GM19193 (cell line): Measurements from ENCODE around the gene SLC2A13.

Experiments
- POLR2A ChIP-seq: IDR thresholded peaks from 4 replicates; pipeline ENCODE4 v1.6.1; 2011; ENCODE audit not compliant: insufficient read depth, insufficient read length; ENCODE audit errors: extremely low read depth

The SLC2A13 gene

DNA sequence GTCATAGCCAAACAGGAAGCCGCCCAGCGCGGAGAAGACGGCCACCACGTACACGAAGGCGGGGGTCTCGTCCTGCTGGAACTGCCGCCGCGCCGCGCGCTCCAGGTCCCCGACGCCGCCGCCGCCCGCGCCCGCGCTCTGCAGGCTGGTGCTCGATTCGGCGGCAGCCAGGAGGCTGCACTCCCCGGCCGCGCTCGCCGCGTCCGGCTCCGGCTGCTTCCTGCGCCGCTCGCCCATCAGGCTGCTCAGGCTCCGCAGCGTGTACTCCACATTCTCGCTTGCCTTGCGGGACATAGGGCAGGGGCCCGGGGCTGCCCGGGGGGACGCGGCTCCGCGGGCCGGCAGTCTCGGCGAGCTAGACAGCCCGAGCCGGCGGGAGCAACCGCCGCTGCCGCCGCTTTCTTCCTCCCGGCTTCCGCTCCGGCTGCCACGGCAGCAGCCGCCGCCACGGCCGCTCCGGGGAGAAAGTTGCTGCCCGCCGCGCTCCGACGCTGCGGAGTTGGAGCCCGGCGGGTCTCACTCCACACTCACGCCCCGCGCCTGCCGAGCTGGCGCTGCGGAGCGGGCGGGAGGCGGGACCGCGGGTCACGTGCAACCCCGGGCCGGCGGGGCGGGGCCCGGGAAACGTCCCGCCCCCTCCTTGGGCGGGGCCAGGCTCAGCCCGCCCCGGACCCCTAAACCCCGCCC is at the start of gene SLC2A13:
Gene SLC2A13 (minus strand): TSS at position 567 of the 687 bp plus-strand sequence. CDS start 273 bp downstream, at position 294.
- peak; percentile 81 for TF ChIP-seq POLR2A

DNA sequence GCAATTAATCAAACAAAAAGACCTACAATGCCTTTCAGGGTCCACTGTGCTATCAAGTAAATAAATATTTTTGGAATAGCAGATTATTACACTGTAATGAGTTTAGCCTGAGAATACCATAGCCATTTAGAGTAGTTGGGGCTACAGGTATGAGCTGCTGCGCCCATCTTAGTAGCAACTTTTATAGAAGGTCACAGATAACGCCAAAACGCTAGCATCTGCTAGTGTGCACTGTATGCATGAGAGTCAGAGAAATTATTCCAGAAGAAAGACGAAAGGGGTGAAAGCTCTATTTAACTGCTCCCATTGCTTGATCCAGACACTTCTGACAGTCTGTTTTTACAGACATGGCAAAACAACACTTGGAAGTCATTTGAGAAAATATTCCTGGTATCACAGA is 48.5 kb upstream of the SLC2A13 start:
- no peak for TF ChIP-seq POLR2A

DNA sequence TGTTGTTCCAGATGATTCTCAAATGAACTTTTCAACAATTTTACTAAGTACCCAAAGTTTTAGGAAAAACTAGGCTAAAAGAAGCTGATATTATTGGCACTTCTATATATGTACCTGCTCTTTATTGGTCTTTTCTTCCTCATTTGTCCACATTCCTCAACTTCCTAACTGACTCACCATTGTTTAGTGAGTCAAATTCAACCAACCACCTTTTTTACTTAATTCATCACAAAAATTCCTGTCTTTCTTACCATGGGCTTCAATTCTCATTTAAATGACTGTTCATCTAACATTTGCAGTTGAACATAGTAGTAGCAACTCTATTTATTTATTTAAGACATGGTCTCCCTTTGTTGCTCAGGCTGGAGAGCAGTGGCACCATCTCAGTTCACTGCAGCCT is 47.6 kb upstream of the SLC2A13 start:
- no peak for TF ChIP-seq POLR2A

DNA sequence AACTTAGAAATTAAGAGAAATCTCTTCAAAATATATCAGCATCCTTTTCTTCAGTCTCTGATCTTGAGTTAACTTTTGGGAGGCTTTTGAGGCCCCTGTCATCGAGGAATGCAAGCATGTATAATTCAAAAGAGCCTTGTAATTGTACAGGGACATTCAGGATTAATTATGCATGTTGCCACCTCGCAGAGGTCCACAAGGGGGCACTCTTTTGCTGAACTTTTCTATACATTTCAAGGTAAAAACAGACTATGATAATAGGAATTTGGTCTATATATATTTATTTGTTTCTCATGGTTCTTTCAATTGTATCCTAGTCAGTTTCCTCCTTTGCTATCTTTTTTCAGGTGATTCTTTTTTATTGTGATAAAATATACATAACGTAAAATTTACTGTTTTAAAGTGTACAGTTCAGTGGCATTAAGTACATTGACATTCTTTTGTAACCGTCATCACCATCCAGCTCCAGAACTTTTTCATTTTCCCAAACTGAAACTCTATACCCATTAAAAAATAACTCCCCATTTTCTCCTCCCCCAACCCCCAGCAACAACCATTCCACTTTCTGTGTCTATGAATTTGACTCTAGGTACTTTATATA is 47.0 kb upstream of the SLC2A13 start:
- no peak for TF ChIP-seq POLR2A

DNA sequence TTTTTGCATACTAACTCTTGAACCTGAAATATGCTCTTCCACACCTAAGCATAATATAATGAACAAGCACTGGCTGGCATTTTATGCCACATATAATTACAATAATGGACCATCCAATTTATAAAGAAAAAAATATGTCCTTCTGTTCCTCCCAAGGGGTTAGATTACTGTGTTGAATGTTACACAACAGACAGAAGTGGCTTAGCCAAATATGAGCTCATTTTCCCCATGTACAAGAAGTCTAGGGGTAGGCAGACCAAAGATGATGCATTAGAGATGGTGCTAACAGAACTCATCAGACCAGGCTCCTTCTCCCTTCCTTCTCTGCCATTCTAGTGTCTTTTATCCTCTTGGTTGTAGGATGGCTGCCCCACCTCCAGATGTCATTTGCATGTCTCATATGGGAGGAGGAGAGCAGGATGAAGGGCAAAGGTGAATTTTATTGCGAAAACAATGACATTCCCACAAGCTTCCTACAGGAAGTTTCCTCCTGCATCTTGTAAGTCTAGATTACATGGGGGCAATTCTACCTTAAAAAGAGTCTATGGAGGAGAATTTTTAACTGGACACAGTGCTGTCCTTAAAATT is 43.9 kb upstream of the SLC2A13 start:
- no peak for TF ChIP-seq POLR2A

DNA sequence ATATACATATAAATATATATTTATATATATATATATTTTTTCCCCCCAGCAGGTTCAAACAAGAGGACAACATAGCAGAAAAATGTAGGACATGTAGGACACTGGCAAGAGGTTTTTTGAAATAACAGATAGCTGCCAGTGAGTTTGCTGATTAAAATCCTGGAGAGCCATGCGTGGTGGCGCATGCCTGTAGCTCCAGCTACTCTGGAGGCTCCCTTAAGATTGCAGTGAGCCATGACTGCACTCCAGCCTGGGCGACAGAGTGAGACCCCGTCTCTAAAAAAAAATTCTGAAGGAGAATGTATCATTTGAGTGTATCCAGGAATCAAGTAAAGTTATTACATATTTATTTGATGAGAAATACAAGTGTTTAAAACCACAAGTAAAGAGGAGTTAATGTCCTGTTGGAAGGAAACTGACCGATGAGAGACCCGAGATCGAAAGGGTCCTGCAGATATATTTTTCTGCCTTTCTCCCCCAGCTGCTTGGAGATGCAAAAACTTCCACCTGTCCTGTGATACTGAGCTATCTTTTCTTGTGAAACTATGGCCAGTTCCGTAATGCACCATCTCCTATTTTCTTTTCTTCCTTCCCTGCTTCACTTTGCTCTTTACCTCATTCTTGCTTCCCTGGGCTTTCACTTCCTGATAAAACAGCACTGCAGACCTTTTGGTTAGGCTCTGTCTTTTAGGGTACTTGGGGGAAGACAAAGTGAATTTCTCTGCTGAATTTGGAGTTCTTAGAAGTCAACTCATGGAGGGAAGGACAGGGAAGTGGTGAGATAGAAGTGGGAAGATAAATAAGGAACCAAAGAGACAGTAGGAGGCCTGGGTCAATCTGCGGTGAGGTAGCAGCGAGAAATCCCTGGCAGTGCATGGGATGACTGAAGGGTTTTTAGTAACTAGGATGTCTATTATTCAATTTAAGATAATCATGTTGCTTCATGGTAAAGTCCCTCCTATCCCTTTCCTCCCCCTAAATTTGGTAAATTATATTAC is 41.2 kb upstream of the SLC2A13 start:
- no peak for TF ChIP-seq POLR2A

DNA sequence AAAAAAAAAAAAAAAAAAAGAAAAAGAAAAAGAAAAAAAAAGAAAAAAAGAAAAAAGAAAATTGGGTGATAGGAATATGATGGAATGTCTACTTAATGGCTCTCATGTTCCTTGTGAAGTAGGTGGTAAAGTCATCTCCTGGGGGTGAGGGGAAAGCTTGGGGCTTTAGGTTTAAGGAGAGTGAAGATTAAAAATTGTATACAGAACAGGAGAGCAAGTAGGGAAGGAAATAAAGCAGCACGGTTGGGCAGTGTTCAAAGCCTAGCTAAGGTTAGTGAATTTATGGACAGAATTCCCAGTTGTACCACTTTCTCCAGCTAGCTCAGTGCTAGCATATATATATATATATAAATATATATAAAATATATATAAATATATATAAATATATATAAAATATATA is 40.0 kb upstream of the SLC2A13 start:
- TF ChIP-seq POLR2A = no peak

DNA sequence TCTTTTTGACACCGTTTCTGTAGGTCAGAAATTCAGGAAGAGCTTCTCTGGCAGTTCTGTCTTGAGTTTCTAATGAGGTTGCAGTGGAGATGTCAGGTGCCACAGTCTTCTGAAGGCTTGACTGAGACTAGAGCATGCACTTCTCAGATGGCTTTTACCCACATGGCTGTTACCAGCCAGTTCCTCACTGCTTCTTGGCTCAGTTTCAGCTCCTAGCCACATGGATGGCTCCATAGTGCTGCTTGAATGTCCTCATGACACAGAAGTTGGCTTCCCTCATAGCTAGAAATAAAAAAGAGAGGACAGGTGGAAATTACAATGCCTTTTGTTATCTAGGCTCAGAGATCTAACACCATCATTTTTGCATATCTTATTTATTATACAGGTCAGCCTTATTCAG is 38.1 kb upstream of the SLC2A13 start:
- no peak for TF ChIP-seq POLR2A

DNA sequence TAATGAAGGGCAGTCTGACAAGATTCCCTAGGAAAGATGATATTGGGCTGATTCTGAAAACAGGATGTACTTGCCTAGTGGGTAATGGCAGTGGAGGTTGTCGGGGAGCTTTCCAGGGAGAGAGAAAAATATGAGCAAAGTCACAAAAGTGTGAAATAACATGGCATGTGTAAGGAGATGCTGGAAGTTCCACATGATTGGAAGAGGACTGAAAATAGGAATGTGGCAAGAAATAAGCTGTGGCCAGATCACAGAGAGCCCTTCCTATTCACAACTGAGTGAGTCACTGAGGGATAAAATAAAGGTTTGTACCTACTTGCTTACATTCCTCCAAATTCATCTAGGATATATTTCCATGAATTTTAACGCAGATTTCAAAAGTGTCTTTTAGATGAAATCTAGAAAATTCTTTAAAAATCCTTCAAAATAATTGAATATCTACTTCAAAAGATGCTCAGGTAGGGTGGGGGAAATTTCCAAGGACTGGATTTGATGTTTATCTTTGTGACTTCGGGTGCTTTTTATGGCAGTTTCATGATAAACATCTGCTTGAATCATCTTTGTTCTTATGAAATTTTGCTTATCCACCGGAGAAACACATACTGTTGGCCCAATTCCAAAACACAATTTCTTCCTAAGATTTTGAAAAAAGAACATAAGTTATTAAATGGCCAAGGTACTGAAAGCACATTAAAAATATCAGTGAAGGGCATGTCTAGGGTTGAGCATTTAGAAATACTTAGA is 36.3 kb upstream of the SLC2A13 start:
- no peak for TF ChIP-seq POLR2A

DNA sequence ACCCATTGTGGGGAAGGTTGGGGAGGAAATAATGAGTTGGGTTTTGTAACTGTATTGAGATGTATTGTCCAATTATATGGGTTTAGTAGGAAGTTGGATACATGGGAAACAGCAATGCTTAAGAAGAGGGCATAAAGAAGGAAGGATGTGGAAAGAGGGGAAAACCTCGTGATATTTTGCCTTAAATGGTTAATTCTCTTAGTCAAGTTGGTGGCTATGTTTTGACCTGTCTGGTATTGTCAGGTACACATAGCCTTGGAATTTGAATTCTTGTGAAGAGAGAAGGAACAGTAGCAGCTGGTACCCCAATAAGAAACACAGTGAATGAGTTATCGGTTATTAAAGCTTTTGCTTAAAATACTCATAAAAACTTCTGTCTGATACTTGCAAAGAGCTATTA is 32.6 kb upstream of the SLC2A13 start:
- no peak for TF ChIP-seq POLR2A

DNA sequence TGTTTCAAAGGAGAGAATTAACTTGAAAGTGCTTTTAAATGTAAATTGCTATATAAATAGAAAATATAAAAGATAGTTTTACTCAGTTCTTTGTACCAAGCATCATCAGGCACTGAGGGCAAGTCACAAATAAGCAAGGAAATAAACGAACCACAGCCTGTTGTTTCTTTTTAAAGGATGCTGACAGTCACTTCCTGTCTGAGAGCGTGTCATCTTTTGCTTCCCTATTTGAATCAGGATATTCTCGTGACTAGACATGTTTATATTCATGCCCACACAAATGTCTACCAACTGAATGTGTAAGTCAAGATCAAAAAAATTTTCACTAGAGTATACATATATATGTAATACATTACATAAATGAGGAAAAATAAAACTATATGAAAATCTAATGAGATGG is 31.4 kb upstream of the SLC2A13 start:
- no peak for TF ChIP-seq POLR2A

DNA sequence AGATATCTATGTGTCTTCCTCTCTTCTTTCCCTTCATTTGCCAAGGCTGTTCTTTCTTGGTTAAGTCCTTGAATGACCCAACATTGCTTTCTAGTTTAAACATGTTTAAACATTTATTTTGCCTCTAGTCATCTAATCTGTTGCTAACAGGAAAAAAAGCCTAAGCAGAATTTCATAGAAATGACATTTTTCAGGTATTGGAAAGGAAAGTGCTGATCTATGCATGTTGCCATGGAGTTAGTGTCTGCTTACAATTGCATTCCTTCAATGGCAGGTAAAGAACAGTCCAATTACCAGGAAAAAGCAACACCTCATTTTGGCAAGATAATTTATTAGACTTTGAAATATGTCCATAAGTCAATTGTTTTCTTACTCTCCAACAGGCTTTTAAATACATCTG is 21.5 kb upstream of the SLC2A13 start:
- TF ChIP-seq POLR2A = no peak

DNA sequence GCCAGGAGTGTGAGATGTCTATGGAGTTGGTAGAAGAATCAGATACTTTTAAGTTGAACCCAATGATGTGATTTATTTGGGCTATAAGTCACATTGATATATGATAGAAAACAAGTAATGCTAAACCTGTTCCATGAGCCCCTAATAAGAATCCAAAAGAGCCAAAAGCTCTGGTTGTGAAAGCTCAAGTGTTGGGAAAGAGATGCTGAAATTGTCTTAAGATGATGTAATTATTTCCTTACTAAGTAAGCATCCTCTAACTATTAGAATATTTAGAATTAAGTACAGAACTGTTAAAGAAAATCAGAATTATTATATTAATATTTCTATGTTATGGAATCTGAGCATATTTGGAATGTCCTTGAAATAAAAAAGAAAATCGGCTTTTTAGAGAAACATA is 17.6 kb upstream of the SLC2A13 start:
- no peak for TF ChIP-seq POLR2A

DNA sequence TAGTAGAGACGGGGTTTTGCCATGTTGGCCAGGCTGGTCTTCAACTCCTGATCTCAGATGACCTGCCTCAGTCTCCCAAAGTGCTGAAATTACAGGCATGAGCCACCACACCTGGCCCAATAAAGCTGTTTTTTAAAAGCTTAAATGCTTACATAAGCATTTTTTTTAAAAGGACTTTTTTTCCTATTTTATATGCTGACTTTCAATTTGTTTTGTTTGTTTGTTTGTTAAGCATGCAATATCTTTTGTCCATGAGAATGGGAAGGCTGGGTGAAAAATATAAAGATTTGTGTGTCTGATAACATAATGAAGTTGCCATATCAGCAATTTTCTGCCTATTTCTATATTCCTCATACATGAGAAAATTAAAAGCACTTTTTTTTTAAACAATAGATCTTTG is 17.0 kb upstream of the SLC2A13 start:
- TF ChIP-seq POLR2A = no peak

DNA sequence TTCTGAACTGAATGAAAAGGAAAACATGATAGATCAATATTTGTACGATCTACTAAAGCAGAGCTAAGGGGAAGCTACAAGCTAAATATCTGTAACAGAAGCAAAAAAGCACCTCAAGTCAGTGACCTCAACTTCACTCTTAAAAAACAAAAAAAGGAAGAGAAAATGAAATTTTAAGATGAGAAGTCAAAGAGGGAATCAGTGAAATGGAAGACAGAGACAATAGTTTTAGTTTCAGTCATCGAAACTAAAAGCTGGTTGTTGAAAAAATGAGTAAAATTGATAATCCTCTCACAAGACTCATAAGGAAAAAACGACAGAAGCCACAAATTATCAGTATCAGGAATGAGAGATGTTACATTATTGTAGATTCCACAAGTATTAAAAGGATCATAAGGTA is 11.9 kb upstream of the SLC2A13 start:
- no peak for TF ChIP-seq POLR2A

DNA sequence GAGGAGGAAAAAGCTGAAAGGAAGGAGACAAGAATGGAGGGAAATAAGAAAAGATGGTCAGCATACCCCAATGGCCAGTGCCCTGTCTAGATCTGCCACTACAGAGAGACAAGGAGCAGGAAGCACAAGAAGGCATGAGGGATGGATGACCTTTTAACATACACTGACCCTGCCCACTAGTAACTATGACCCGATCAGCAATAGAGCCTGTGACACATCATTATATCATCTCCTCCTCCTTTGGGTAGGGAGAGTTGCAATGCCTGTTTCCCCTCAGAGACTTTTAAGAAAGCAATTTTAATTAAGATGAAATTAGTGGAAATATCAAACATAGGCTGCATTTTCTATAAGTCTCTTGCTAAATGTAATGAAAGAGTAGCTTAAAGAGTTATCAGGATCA is 4.7 kb upstream of the SLC2A13 start:
- TF ChIP-seq POLR2A = no peak
